GOT3 (cell line): Measurements from ENCODE around the gene CILP2.

Experiments
- DNase-seq: peaks from one replicate; lab custom pipeline; 2025; ENCODE audit warnings: mixed read lengths; lab: John Stamatoyannopoulos, UW

The CILP2 gene

DNA sequence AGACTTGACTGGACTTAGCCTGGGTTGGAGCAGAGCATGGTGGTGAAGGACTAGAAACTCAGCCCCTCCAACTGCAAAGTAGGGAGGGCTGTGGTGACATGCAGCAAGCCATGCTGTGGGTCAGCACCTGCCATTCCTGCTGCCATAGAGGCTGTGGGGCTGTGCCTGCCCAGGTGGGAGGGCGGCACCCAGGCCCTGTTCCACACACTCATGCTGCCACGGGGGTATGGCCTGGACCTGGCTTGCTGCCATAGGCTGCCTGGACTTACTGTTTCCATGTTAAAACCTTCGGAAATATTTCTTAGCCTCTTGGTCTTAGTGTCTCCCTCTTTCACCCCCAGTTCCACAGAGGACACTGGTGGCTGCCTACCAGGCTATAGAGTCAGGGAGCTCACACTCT, 29.3 kb downstream of the CILP2 start:
- DNase-seq, result no peak

DNA sequence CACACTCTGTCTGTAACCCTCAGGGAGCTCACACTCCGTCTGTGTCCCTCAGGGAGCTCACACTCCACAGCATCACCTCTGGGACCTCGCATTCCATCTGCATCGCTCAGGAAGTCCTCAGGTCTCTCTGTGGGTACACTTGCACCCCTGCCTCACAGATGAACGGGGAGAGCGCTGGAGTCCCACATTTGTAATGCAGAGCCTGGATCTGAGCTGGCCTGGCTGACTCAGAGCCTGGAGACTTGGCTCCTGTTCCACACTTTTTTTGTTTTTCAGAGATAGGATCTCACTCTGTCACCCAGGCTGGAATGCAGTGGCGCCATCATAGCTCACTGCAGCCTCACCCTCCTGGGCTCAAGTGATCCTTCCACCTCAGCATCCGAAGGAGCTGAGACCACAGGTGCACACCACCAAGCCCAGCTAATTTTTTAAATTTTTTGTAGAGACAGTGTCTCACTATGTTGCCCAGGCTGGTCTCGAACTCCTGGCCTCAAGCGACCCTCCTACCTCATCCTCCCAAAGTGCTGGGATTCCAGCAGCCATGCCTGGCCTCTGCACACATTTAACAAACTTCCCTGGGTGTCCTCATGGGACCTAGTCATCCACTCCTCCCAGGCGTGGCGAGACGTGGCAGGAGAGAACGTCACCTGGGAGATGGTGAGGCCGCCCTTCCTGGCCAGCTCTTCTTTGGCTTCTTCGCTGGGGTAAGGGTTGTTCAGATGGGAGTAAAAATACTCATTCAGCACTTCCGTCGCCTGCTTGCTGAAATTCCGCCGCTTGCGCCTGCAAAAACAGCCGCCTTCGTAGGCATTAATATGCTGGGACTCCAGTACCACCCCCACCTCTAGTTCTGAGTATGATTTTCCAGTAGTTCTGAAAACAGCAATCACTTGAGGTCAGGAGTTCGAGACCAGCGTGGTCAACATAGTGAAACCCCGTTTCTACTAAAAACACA, 31.0 kb downstream of the CILP2 start:
- no peak for DNase-seq

DNA sequence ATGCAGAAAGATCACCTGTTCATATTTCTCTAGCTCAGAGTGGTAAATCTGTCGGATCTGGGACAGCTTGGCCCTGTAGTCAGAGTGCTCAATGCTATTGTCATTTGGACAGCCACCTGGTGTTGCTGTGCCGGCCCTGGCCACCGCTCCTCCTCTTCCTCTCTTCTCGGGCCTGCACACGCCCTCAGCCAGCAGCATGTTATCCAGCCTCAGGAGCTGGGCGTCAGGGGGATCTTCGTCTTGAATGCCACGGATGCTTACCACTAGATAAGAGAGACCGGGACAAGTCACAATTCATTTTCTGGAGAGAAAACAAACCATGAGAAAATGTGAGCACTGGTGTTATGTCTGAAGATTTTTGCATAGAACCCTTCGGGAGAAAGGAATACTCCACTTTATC, 32.5 kb downstream of the CILP2 start:
- no peak for DNase-seq

DNA sequence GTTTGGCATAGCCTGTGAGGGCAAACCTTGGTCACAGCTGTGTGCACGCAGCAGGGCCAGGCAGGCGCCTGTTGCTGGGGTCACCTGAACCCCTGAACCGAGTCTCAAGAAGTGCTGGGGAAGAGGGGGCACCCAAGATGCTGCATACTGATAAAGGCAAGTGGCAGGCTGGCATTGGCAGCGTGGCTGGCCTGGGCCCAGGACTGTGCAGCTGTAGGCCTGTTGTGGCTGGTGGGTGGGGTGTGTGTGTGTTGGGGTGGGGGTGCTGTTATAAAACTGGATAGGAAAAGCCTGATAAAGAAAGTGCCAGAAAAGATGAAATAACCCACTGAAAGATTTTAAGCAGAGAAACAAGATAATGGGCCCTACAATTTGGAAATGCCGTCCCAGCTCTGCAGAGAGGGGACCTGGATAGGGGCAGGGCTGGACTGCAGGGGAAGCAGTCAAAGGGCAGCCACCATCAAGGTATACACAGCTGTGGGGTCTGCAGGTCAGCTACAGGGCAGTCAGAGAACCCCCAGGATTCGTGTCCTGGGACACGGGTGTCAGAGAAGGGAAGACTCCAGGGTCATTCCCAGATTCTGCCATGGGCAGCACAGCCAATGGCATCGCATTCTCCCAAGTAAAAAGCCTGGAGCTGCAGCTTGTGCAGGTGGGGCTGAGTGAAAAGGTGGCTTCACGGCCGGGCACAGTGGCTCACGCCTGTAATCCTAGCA, 33.2 kb downstream of the CILP2 start:
- no peak for DNase-seq

DNA sequence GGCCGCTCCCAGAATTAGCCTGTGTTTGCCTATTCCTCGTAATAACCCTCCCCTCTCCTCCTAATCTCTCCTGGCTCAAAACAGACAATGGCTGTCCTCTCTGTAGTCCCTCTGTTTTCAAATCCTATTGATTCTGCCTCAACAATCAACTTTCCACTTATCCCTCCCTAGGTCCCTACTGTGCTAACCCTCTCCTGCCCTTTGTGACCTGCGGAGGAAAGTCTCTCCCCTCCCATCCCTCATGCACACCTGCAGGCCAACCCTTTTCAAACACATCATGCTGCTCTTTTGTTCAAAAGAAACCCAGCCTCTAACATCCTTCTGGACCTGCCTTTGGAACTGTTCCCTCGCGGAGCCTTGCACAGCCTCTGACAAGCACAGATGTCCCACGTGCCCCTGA, 37.3 kb downstream of the CILP2 start:
- no peak for DNase-seq

DNA sequence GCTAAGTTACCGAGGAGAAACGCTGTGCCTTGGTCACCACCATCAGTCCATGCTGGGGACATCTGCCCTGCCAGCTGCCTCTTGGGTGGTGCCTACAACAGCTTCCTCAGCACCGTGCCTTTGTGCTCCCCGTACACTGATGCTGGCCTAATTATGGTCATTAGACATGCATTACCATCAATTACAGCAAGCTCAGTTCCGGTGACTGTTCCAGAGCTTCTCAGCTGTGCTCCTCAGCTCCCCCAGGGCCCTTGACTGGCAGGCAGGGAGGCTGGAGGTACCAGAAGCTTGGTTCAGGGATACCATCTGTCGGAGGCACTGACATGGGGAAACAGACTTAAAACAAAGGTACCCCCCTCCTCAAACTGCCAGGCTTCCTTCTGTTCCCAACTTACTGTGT, 40.2 kb downstream of the CILP2 start:
- no peak for DNase-seq

DNA sequence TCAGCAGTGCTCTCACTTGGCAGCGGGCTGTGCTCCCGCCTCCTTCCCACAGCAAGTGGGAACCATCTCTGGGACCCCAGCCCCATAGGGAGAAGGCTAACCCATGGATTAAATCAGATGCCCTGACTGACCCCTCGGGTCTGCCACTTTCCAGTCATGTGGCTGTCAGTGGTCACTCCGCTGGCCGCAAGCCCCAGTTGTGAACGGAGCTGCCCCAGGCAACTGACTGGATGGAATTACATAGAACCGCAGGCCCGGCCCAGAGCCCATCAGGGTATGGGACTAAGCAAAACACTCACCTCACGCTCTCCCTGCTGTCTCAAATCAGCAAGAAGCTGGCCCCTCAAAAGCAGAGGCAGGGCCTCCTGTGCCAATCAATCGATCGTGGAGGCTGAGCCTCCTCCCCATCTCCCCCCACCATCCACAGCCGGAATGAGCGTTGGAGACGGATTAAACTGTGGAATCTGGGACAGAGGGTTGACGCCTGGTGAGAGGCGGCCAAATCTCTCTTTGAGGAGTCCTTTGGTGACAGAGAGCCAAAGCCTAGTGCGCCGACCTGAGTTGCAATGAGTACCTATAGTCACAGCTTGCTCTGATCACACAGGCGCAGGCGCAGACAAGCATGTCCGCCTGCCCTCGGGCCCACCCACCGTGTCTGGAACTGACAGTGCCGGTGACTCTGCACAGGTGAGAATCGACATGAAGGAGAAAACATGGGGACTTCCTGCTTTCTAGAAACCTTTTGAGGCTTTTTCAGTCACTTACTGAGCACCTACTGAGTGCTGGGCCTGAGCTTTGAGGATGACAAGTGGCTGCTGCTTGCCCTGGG, 41.7 kb downstream of the CILP2 start:
- DNase-seq, result no peak

DNA sequence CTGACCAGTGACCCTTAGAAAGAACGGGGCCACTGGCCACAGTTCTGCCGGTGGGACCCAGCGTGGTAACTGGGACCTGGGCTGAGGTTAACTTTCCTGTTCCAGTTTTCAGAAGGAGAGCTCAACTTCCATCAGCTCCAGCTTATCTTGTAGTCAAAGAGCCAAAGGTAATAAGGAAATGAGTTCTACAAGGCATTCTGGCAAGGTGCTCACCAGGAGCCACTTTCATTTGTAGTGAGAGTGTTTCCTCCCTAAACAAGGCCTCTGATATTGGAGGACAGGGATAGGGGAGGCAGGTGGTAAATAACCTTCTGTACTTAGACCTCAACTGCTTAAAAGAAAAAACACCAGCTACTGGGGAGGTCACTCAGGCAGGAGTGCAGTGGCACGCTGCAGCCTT, 42.4 kb downstream of the CILP2 start:
- no peak for DNase-seq

DNA sequence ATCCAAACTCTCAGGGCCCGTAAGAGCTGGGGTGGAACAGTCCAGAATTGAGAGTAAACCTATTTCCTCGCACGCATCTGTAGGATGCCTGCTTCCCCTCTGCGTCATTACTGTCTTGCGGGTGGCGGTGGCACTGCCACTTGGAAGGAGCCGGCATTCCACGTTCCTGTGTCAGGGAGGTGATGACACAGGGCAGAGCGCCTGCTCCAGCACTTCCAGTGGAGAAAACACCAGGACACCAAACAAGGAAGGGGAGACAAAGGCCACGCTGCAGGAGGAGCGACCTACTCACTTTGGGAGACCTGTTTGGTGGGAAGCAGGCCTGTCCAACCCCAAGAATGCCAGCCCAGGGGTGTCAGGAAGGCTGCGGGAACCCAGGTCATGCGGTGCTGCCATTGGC, 43.3 kb downstream of the CILP2 start:
- no peak for DNase-seq

DNA sequence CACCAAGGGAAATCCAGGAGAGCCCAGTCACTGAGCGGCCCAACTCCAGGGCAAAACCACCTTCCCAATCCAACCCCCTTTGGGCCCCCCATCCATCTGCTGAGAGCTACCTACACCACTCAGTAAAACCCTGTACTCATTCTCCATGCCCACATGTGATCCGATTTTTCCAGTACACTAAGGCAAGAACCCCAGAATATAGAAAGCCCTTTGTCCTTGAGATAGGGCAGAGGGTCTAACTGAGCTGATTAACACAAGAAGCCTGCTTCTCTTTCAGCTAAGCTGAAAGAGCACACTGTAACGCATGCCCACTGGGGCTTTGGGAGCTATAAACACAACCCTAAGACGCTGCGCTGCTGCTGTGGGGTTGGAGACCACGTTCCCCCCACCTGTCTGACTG, 44.4 kb downstream of the CILP2 start:
- DNase-seq, result no peak

DNA sequence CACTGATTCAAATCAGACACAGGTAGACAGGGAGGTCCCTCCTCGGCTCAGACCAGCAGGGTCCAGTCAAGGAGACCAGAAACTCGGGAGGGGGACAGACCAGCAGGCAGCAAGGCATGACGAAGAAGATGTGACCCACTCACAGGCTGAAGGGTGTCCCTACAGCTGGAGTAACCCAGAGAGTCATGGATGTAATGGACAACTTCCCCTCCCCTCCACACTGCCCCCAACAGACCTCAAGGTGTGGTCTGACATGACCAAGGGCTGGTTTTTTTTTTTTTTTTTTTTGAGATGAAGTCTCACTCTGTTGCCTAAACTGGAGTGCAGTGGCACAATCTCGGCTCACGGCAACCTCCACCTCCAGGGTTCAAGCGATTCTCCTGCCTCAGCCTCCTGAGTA, 46.3 kb downstream of the CILP2 start:
- DNase-seq, result no peak

DNA sequence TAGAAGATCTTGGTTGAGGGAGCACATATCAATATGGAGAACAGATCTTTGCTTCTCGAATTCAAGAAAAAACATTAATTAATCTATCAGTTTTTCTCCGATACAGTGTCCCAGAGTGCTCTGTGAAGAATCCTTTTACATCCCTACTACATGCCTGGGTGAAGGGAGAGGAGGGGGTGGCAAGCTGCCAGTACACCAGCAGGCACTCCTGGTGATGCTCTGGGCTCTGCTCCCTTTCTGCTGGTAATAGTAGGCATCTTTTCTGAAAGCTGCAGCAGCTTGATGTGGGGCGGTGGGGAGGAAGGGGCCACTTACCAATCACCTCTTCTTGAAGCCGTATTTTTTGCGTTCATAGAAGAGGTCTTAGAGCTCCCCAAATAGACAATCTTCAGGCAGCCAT, 49.7 kb downstream of the CILP2 start:
- DNase-seq, result no peak

DNA sequence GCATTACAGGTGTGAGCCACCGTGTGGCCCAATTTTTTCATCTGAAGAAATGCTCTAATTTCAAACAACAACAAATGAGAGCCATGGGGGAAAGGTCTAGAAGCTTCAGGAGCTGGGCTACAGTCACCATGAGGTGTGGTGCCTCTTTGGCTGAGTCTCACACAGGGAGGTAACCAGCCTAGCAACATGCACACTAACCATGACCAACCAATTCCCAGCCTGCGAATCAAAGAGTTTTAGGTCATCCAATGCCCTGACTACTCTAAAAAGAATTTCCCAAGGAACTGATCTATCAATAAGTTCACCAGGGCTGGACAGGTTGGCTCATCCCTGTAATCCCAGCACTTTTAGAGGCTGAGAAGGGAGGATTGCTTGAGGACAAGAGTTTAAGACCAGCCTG, 50.5 kb downstream of the CILP2 start:
- DNase-seq, result no peak

DNA sequence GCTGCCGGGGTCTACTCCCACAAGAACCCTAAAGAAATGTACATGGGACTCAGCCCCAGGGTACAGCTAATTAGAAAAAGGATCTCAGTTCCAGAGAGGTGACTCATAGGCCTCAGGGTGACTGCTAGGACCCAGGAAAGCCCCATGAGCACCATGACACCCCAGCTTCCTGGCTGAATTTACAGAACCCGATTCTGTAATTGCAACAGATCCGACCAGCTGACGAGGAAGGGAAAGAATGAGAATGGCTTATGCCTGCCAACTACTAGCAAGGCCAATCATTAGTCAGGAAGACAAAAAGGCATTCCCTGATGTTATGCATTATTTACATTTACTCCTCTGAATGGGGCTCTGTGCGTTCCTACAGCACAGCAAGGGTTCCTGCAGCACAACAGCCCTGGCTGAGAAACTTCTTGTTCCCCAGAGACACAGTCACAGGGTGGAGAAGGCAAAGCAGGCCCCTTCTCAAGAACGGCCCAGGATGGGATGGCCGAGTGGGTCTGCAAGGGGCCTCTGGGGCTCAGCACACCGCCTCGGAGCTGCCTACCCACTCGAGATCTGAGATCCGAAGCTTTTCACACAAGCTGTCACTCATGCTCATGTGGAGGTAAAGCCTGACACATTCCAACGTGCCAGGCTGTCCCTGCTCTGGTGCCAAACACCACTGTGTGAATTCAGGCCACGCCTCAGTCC, 53.2 kb downstream of the CILP2 start:
- peak; percentile 53 for DNase-seq

DNA sequence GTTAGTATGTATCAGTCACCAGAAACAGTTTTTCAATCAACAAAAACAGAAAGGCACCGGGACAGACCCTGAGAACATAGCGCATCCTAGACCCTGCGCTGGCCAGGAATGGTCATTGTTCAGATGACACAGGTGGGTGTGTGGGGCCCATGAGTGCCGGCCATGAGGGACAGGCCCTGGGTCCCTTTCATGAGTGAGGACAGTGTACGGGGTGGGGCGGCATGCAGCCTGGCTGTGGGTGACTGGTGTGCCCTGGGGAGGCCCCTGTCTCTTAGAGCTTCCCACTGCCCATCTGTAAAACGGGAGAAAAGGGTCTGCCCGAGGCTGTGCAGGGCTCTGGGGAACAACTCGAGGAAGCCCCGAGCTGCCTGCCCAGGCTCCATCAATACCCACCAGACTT, 54.6 kb downstream of the CILP2 start:
- DNase-seq, result no peak

DNA sequence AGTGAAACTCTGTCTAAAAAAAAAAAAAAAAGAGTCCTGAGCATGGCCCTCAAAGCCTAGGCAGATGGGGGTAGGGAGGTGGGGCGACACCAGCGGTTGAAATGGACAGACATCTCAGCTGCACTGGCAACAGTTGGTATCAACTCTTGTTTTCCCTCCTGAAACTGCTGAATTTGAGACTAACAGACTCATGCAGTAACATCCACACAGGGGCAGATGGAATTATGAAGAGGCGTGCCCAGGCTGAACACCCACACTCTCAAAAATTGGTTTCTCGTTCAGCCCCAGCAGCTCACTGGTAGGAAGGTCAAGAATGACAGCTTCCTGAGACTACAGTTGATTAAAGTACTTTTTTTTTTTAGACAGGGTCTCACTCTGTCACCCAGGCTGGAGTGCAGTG, 56.3 kb downstream of the CILP2 start:
- no peak for DNase-seq

DNA sequence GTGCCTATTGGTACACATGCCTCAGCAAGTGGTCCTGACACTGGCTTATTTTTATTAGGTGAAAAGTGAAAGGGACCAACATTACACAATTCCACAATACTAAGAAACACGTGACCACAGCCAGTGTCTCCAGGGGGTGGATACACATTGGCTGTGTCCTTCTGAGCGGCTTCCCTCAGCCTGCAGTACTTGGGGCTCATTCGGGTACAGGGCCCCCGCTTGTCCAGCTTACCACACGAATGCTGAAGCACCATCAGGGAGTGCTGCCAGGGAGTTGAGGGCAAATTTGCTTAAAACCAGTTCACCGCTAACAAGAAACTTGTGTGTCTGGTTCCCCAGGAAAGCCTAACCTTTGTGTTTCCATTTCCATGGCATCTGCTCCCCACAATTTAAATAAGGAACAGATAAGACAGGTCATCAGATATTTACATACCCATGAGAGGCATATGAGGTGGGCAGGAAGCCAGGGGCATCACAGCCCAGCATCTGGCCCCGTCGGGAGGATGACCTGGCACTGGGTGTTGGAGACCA, 57.2 kb downstream of the CILP2 start:
- DNase-seq, result no peak
